BE2C (cell line): Measurements from ENCODE around the gene OR7A5.
A peak's percentile ranks its signal among the peaks of the same experiment; 100 is the strongest.
"Not testable (repeated sequence)": the region's sequence is repeated elsewhere in the genome, so short reads cannot be mapped to it uniquely, and the experiment has no call there.

Experiments used
- DNase-seq: peaks from one replicate; pipeline ENCODE4 v3.0.0-alpha.2; 2020
- H3K27me3 ChIP-seq: fragments of 250-450 bp; sonication (Bioruptor Pico); 2 replicates; pipeline ENCODE4 v1.5.1; 2020; ENCODE audit warnings: mild to moderate bottlenecking
- H3K36me3 ChIP-seq: fragments of 250-450 bp; sonication (Bioruptor Pico); 2 replicates; pipeline ENCODE4 v1.5.1; 2020; ENCODE audit warnings: mild to moderate bottlenecking
- H3K4me1 ChIP-seq: fragments of 250-450 bp; sonication (Bioruptor Pico); 2 replicates; pipeline ENCODE4 v1.5.1; 2020
- H3K4me3 ChIP-seq: 2 replicates; pipeline ENCODE4 v1.5.1; 2011; ENCODE audit warnings: low read depth, low read length
- H3K9me3 ChIP-seq: fragments of 250-450 bp; sonication (Bioruptor Pico); 2 replicates; pipeline ENCODE4 v1.5.1; 2020
- TF ChIP-seq, protein P1 (sequence below): IDR thresholded peaks from 2 replicates; pipeline ENCODE4 v1.5.1; 2012; ENCODE audit warnings: mild to moderate bottlenecking, low read depth, low read length

OR7A5 gene

GRCh38 chr19:14795078-14795721, 39.8 kb downstream of the OR7A5 start:
- Histone ChIP-seq H3K4me3 (no peak overlapping the region), H3K4me1 (no peaks in the 10 kb centered on the region), H3K9me3 (no peaks in the 10 kb centered on the region; the same call in 1 of the 2 replicates), H3K36me3 (no peaks in the 10 kb centered on the region), H3K27me3 (0 out of 2 replicates have a peak, but pooled peaks cover 4% of the 10 kb centered on the region)
- no peak for DNase-seq
- TF ChIP-seq, protein P1, sequence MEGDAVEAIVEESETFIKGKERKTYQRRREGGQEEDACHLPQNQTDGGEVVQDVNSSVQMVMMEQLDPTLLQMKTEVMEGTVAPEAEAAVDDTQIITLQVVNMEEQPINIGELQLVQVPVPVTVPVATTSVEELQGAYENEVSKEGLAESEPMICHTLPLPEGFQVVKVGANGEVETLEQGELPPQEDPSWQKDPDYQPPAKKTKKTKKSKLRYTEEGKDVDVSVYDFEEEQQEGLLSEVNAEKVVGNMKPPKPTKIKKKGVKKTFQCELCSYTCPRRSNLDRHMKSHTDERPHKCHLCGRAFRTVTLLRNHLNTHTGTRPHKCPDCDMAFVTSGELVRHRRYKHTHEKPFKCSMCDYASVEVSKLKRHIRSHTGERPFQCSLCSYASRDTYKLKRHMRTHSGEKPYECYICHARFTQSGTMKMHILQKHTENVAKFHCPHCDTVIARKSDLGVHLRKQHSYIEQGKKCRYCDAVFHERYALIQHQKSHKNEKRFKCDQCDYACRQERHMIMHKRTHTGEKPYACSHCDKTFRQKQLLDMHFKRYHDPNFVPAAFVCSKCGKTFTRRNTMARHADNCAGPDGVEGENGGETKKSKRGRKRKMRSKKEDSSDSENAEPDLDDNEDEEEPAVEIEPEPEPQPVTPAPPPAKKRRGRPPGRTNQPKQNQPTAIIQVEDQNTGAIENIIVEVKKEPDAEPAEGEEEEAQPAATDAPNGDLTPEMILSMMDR, result no peak

- not testable (repeated sequence) for H3K36me3 ChIP-seq, DNase-seq, H3K4me1 ChIP-seq, H3K4me3 ChIP-seq, H3K9me3 ChIP-seq, H3K27me3 ChIP-seq
These were observed 42.7 kb downstream of the OR7A5 start for GRCh38 chr19:14792250-14792649.

GRCh38 chr19:14786421-14786851, 48.5 kb downstream of the OR7A5 start:
- TF ChIP-seq, protein P1, result peak; percentile 56
- Histone ChIP-seq H3K4me1 (no peaks in the 10 kb centered on the region), H3K36me3 (no peaks in the 10 kb centered on the region), H3K27me3 (no peaks in the 10 kb centered on the region), H3K4me3 (no peak overlapping the region), H3K9me3 (no peaks in the 10 kb centered on the region)
- peak; percentile 20 for DNase-seq

GRCh38 chr19:14785102-14785793, 49.7 kb downstream of the OR7A5 start:
- H3K27me3 ChIP-seq, H3K9me3 ChIP-seq, H3K4me1 ChIP-seq, H3K36me3 ChIP-seq, H3K4me3 ChIP-seq, DNase-seq: not testable (repeated sequence)

GRCh38 chr19:14784730-14785101, 50.3 kb downstream of the OR7A5 start:
- H3K4me3 ChIP-seq, H3K27me3 ChIP-seq, H3K4me1 ChIP-seq, DNase-seq, H3K36me3 ChIP-seq, H3K9me3 ChIP-seq: not testable (repeated sequence)

DNA sequence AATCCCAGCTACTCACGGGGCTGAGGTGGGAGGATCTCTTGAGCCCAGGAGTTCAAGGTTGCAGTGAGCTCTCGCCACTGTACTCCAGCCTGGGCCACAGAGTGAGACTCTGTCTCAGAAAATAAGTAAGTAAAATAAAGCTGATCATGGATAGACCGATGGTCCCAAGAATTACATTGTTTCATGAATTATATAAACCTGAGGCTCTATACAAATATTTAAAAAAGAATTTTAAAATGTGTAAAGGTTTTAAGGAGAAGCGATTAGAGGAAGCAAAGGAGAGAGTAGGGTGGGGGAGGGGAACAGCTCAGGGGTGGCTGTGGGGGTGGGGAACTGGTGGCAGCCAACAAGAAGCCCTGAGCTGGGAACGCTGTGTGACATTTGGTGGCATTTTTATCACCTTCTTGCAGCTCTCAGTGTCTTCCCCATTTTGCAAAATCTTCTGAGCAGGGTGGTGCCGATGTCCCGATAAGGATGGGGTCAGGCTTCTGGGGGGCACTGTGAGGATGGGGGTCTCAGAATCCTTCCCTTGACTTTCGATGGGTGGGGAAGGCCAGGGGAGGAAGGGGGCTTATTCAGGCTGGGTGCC, 51.5 kb downstream of the OR7A5 start:
- not testable (repeated sequence) for H3K36me3 ChIP-seq, H3K4me1 ChIP-seq, DNase-seq, H3K9me3 ChIP-seq, H3K27me3 ChIP-seq, H3K4me3 ChIP-seq

GRCh38 chr19:14782626-14783409, 52.2 kb downstream of the OR7A5 start:
- H3K27me3 ChIP-seq, result no peaks in the 10 kb centered on the region
- no peak overlapping the region for H3K4me3 ChIP-seq
- no peaks in the 10 kb centered on the region for H3K9me3 ChIP-seq
- DNase-seq, result no peak
- TF ChIP-seq, protein P1, result no peak
- H3K36me3 ChIP-seq, result no peaks in the 10 kb centered on the region
- no peaks in the 10 kb centered on the region for H3K4me1 ChIP-seq

GRCh38 chr19:14781713-14782536, 53.1 kb downstream of the OR7A5 start:
- H3K27me3 ChIP-seq, H3K9me3 ChIP-seq, H3K4me1 ChIP-seq, H3K4me3 ChIP-seq, DNase-seq, H3K36me3 ChIP-seq: not testable (repeated sequence)

GRCh38 chr19:14780622-14781225, 54.3 kb downstream of the OR7A5 start:
- not testable (repeated sequence) for H3K36me3 ChIP-seq, DNase-seq, H3K9me3 ChIP-seq, H3K4me3 ChIP-seq, H3K4me1 ChIP-seq, H3K27me3 ChIP-seq
